Superior temporal gyrus (tissue), 1 donor: ENCODE data around the gene LMLN.
"Not testable (repeated sequence)": the region's sequence is repeated elsewhere in the genome, so short reads cannot be mapped to it uniquely, and the experiment has no call there.

ENCODE experiments used
- DNase-seq: peaks from one replicate; pipeline ENCODE4 v3.0.0-alpha.2; 2016; ENCODE audit errors: extremely low spot score

Gene LMLN

DNA sequence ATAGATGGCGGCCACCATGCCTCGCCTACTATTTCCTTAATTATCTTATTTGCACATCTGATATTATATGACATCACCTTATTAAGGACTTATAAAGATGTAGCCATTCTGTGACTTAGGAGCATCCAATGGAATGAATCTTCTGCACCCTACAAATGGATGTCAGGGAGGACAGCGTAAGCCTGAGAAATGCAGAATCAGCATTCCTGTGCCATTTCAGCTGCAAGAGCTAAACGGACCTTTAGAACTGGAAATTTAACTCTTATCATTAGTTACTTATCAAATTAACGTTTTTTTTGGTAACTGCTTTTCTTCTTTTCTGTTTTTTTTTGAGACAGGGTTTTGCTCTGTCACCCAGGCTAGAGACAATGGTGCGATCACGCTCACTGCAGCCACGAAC lies 65.6 kb downstream of the LMLN start:
- DNase-seq, result no peak

- no peak for DNase-seq
Observed at GRCh38 chr3:198026620-198027019, 66.6 kb downstream of the LMLN start.

- DNase-seq, result no peak
Observed at GRCh38 chr3:198027045-198027798, 67.2 kb downstream of the LMLN start.

GRCh38 chr3:198027799-198028390 lies 67.9 kb downstream of the LMLN start:
- DNase-seq, result peak; percentile 3

DNA sequence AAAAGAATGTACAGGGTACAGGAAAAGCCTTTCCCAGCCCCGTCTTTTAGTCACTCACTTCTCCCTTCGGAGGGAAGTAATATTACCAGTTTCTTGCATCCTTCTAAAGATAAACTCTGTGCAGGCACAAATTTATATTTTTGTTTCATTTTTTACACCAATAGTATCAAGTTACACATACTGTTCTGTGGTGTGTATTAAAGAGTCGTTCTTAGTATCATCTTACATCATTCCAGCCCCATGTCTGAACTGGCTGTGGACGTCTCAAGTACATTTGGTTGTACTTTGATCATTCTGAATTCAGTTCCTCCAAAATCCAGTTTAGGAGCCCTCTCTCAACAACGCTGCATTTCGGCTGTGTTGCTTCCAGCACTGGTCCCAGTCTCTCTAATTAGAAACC lies 68.7 kb downstream of the LMLN start:
- no peak for DNase-seq

- no peak for DNase-seq
Observed at GRCh38 chr3:198030125-198030524, 70.1 kb downstream of the LMLN start.

DNA sequence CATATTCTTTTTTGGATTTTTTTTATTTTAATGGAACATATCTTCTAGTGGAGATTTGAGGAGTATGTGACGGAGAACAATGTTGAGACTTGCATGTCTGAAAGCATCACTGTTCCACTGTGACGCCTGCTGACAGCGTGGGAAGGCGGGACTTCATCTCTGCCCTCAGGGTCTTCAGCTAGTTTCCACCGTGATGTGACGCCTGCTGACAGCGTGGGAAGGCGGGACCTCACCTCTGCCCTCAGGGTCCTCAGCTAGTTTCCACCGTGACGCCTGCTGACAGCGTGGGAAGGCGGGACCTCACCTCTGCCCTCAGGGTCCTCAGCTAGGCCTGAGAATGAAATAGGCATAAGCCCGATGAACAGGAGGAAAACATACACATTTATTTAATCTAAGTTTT lies 70.7 kb downstream of the LMLN start:
- DNase-seq, result no peak

DNA sequence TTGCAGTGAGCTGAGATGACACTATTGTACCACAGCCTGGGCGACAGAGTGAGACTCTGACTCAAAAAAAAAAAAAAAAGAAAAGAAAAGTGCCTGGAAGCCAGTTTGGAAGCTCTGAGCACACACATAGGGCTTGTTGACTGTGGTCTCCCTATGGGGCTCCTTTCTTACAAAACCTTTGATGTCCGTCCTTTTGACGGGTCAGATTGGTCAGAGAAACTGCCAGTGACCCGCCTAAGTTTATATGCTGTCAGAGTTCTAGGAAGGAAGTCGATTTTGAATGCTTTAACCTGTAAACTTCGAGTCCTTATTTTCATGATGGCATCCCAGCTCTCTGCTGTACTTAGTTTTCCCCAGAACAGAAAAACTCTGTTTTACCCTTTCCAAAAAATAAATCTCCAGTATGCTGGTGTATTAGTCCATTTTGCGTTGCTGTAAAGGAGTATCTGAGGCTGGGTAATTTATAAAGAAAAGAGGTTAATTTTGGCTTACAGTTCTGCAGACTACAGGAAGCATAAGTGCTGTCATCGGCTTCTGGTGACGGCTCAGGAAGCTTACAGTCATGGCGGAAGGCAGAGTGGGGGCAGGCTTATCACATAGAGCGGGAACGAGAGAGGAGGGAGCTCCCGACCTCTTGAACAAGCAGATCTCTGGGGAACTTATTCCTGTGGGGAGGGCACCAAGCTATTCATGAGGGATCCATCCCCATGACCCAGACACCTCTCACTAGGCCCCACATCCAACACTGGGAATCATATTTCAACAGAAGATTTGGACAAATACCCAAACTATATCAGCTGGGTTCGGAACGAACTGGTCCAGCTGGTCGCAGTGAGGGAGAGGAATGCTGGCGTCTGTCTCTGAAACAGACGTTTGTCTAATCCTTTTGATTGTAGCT lies 72.3 kb downstream of the LMLN start:
- DNase-seq, result no peak

- DNase-seq, result peak; percentile 13
Observed at GRCh38 chr3:198043119-198043518, 83.1 kb downstream of the LMLN start.

DNA sequence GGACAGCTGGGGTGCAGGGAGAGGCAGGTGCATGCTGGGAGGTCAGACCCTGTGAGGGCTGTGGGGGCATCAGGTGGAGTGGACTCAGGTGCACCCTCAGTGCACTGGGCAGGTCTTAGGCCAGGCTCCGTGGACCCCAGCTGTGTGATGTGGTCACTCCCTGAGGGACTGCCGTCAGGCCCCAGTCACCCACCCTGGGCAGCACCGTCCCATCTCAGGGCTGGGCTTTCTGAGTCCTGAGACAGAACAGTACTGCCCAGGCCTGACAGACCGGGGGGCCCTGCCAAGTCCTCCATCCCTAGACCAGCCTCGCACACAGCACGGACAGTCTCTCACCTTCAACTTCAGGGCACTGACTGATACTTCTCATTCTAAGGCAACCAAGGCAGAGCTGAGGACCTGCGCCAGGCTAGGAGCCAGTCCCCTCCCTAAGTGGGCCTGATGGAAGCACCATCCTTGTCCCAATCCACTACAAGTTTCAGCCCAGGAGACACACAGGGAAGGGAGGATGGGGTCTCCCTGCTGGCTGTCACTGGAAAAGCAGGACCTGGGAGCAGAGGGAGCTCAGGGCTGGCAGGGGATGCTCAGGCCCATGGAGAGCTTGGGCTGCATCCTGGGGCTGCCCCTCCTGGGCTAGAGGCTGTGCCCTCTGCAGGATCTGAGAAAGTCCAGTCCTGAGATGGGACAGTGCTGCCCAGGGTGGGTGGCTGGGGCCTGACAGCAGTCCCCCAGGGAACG lies 86.3 kb downstream of the LMLN start:
- DNase-seq, result no peak

GRCh38 chr3:198048445-198048844 lies 88.4 kb downstream of the LMLN start:
- DNase-seq, result no peak

DNA sequence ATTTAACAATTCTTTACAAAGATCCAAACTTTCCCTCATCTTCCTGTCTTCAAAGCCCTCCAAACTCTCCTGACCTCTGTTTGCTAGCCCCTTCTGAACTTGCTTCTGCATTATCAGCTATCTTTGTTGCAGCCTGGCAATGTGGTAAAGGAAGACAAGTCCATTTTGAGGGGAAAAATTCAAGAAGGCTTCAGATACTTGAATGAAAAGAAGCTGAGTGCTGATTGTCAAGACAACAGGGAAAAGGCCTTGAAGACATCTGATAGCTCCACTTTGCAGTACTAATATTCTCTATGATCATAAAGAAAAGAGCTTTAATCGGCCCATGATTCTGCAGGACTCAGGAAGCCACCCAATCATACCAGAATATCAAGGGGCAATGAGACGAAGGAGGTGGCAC lies 91.8 kb downstream of the LMLN start:
- peak; percentile 4 for DNase-seq

DNA sequence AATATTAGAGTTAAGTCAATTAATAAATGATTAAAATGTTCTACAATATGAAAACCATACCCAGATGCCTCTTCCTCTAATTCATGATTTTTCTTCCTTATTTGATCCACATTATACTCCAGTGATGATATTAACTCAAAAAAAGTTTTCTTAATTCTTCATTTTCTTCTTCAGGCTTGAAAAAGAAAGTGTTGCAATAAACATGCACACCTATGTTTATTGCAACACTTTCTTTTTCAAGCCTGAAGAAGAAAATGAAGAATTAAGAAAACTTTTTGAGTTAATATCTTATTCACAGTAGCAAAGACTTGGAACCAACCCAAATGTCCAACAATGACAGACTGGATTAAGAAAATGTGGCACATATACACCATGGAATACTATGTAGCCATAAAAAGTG lies 93.4 kb downstream of the LMLN start:
- DNase-seq, result not testable (repeated sequence)

- DNase-seq, result no peak
Observed at GRCh38 chr3:198061119-198062067, 101.4 kb downstream of the LMLN start.

DNA sequence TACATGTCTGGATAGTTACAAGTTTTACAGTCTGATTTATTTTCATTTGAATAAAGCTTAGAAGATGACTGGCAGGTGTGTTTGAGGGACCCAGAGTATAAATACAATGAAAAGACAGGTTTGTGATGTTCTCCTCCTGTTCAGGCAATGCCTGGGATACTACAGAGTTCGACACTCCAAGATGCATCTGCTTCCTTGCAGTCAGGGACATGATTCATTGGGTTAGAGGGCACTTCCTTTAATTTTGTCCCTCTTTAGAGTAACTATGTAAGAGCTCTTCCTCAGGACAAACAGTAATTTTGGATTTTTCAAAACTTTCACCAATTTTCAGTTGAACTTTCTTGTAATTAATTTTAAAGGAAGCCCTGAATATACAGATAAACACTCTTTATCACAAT lies 102.0 kb downstream of the LMLN start:
- DNase-seq, result no peak

- no peak for DNase-seq
Observed at GRCh38 chr3:198064420-198064819, 104.4 kb downstream of the LMLN start.

DNA sequence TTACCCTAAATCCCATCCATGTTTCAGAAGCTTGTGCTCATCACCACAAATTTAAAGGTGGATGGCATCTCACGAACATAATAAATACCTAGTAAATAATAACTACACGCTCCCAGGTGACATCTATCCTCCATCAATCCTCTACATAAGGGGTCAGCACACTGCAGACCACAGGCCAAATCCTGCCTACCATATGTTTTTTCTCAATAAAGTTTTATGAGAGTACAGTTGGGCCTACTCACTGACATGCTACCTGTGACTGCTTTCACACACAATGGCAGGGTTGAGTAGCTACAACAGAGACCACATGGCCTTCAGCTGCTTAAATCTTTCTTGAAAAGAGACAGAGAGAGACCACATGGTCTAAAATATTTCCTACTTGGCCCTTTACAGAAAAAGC lies 105.9 kb downstream of the LMLN start:
- DNase-seq, result no peak

GRCh38 chr3:198067416-198067815 lies 107.4 kb downstream of the LMLN start:
- no peak for DNase-seq

GRCh38 chr3:198070871-198071270 lies 110.9 kb downstream of the LMLN start:
- no peak for DNase-seq

DNA sequence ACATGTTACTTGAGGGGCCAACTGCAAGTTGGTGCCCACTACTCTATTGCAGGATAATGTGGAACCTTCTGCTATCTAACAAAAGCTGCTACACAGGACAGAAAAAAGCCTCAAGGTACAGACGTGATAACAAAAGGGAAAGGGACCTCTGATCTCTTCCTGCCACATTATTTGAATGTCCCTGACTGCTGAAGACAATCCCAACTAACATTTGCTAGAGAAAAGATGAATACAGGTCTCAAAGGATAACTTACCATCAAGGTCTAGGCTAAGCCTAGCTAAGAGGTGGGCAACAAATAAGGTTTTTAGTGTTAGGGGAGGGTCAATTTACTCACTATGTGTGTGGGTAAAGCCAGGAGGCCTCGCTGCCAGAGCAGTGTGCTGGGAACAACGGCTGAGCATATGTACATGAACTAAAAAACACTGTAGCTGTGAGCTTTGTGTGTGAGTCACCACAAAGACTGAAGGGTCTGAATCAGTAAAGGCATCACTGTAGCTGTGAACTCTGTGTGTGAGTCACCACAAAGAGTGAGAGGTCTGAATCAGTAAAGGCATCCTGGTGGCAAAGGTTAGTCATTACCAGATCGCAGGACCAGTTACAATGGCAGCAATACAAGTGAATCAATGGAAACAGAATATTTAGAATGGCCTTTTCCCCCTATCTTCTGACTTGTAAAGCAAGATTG lies 111.7 kb downstream of the LMLN start:
- no peak for DNase-seq
